GM18507 (cell line): ENCODE data around the gene SMOC1.
"Not testable (repeated sequence)": the region's sequence is repeated elsewhere in the genome, so short reads cannot be mapped to it uniquely, and the experiment has no call there.

Source experiments
- DNase-seq: peaks from one replicate; pipeline ENCODE4 v3.0.0; 2011; ENCODE audit warnings: low read depth; ENCODE audit not compliant: insufficient read length; ENCODE audit errors: extremely low spot score
- FAIRE-seq: peaks from 2 replicates; lab custom pipeline; 2011; peaks lifted over from hg19 to GRCh38; lab: Jason Lieb, UNC

The SMOC1 gene

GRCh38 chr14:69891422-69891821, 12.2 kb downstream of the SMOC1 start:
- no peak for FAIRE-seq
- no peak for DNase-seq

GRCh38 chr14:69895109-69895508, 15.9 kb downstream of the SMOC1 start:
- DNase-seq (no peak), FAIRE-seq (no peak)

DNA sequence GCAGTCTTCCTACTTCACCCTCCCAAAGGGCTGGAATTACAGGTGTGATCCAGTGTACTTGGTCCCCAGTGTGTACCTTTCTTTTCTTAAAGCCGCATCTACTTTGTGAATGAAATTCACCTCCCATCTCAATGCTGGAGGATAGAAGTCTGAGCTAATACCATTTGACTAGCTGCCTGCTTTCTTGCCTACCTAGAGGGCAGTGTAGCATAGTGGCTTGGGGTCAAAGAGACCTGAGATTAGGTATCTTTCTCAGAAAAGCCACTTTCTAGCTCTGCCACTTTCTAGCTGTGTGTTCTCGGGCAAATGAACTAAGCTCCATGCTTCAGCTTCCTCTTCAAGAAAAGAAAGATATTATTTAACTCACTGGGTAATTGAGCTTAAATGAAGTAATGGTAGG, 16.9 kb downstream of the SMOC1 start:
- no peak for FAIRE-seq
- no peak for DNase-seq

DNA sequence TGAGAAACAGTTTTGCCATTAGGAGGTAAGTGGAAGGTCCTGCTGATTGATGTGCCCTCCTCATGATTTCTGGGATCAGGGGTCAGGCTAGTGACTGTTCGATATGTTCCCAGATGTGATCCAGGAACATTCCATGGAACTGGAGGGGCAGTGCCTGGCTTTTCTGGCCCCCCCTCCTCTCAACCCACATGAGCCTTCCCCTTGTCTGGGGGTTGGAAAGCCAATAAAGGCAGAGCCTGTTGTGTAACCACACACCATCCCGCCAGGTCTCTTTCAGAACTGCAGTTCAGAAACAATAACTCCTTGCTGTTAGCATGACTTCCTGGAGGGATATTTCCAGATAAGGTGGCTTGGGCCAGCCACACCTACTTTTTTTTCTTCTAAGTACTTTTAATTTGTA, 17.8 kb downstream of the SMOC1 start:
- FAIRE-seq: no peak
- DNase-seq: no peak

GRCh38 chr14:69900603-69901002, 21.4 kb downstream of the SMOC1 start:
- FAIRE-seq: no peak
- no peak for DNase-seq

DNA sequence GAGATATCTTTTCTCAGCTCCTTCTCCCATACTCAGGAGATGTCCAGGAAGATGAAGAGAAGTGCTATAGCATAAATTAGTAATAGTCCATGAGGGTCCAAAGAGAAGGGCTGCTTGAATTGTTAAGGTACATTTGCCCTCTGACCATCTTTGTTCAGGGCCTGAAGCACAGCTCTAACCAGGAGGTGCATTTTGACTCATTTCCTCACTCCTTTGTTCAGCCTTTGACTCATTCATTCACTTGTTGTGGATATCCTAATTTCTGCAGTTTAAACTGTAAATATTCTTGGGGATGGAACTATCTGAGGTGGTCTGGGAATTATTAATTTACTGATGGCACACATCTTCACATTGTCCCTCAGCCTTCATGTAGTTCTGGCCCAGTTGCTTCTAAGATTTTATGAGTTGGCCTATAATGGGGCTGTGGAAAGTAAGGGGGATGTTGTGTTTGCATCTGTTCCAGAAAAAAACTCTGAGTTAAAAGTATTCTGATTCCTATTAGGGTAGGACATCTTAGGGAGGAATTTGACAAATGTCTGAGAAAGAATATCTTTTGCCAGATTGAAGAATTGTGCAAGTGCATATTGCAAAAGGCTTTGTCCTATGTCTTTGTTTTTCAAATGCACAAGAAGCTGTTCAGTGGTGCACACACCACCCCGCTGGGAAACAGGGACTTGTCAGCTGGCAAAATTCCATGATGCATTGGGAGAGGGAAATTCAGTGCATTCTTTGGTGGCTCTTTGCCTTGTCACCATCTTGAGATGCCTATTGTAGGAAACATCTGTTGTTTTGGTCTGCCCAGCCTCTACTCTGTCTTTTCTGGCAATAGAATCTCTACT, 22.1 kb downstream of the SMOC1 start:
- no peak for DNase-seq
- FAIRE-seq: no peak

DNA sequence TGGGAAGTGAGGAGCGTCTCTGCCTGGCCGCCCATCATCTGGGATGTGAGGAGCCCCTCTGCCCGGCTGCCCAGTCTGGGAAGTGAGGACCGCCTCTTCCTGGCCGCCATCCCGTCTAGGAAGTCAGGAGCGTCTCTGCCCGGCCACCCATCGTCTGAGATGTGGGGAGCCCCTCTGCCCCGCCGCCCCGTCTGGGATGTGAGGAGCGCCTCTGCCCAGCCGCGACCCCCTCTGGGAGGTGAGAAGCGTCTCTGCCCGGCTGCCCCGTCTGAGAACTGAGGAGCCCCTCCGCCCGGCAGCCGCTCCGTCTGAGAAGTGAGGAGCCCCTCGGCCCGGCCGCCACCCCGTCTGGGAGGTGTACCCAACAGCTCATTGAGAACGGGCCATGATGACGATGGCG, 23.8 kb downstream of the SMOC1 start:
- not testable (repeated sequence) for DNase-seq, FAIRE-seq

DNA sequence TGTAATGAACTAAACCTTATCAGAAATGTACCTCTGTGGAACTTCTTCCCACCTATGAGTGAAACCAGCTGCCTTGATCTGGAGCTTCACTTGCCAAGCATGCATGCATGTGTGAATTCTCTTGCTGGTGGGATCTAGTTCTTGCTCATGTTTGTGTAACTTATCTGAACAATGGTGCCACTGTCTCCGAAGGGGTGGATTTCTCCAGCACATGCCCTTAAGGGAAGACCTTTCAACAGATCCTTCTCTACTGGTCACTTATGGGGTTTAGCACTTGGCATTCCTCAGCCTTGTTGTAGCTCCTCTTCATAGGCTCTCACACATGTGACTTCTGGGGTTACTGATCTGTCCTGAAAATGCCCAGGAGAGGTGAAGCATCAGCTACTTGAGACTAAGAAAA, 25.0 kb downstream of the SMOC1 start:
- FAIRE-seq: no peak
- no peak for DNase-seq

- DNase-seq (no peak), FAIRE-seq (no peak)
Measured at GRCh38 chr14:69906201-69906600, 27.0 kb downstream of the SMOC1 start.

DNA sequence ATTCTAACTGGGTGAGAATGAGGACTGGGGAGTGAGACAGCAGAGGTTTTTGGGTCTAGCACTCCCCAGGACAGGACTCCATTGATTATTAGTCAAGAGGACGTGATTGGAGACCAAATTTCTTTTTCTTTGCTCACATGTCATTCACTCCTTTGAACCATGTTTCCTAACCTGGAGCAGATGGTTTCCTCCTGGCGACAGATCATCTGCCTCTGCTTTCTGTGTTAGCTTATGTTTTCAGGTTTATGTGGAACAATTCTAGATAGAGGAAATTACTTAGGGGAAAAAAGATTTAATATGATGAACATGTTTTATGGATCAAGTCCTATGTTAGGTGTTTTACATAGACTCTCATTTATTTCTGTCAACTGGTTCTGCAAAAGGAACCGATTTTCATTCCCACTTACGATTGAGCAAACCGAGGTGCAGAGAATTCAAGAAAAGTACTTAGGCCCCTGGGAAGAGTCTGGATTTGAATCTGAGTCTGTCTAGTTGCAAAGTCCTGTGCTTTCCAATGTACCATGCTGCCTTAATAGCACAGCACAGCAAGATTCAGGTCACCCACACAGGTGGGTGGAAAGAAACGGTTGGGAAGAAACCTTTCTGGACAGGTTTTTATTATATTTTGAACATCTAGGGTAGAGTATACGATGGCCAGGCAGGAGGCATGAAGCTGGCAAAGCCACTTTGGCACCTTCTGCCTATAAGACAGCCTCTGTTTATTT, 30.8 kb downstream of the SMOC1 start:
- FAIRE-seq (no peak), DNase-seq (no peak)

DNA sequence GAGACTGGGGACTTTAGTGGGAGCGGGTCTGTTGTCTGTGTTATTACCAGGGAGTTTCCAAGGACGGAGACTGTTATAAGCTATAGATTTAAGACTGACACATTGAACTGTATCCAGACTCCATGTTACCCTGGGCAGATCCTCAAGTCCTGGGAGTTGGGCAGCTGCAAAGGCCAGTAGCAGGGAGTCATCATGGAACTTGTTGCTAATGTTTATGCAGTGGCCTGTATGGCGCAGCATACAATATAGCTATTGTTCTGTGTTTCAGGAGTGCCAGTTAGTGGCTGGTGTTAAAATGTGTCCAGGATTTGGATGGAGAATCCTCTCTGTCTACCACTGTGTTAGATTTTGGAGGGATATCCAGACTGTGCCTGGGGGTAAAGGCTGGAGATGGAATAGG, 31.7 kb downstream of the SMOC1 start:
- DNase-seq: no peak
- FAIRE-seq: no peak

DNA sequence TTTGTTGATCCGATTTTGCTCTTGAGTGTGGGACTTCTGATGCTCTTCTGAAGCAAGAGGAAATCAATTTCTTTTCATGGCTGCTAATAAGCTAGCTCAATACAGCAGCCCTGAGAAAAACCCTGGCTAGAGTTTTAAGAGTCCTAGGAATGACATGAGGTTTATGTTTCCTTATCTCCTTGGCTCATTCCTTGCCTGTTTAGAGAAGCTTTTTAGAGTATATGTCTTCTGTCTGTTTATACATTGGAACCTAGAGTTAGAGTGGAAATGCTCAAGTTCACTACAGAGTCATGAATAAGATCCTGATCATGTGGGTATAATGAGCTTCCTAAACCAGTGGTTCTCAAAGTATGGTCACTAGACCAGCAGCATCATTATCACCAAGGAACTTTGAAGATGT, 34.5 kb downstream of the SMOC1 start:
- DNase-seq (no peak), FAIRE-seq (no peak)

DNA sequence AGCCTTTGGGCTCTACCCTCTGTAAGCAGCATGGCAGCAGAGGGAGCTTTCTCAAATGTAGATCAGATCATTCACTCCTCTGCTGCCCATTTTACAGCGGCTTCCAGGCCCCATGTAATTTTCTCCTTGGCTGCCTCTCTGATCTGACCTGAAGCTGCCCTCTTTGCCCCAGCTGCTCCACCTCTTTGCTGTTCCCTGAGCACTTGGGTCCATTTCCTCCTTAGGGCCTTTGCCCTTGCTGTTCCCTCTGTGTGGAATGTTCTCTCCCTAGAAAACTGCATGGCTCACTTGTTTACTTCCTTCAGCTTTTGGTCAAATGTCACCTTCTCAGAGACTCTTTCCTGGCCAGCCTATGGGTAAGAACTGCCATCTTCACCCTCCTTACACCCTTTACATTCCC, 37.2 kb downstream of the SMOC1 start:
- DNase-seq: no peak

DNA sequence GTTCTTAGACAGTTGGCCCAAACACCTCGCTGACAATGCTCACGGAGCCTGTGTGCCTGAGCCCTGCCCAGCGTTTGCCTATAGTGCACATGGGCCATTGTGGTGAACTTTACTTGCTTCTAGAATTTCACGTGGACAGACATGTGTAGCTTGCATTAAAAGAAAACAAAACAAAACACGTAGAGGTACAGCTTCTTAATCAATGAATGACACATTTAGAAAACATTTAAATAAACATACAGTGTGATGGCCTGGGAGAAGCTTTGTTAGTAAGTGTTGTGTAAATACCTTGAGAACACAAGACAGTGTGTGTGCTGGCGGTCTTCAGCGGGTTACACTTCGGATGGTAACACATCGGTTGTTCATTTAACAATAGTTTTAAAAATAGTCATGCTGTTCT, 38.1 kb downstream of the SMOC1 start:
- FAIRE-seq: no peak
- no peak for DNase-seq

More for the DNA sequence above, 37.2 kb downstream of the SMOC1 start:
- no peak for FAIRE-seq

DNA sequence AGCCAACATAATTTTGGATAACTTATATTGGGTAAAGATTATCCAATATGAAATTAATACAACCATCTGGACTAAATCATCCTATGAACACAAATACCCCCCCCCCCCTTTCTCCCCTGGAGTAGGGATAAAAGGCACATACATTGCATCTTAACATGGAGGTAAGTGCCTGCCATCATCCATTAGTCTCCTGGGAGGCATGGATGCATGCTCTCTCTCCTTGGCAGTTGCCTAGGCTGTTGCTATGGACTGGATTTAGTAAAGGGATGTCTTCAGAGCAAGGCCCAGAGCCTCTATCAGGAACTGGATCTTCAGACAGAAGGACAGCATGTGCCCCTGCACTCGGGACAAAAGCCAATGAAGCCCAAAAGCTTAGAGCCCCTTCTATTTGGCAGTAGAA, 40.6 kb downstream of the SMOC1 start:
- DNase-seq: no peak
- FAIRE-seq: no peak

- FAIRE-seq (no peak), DNase-seq (no peak)
Measured at GRCh38 chr14:69921052-69921451, 41.8 kb downstream of the SMOC1 start.

DNA sequence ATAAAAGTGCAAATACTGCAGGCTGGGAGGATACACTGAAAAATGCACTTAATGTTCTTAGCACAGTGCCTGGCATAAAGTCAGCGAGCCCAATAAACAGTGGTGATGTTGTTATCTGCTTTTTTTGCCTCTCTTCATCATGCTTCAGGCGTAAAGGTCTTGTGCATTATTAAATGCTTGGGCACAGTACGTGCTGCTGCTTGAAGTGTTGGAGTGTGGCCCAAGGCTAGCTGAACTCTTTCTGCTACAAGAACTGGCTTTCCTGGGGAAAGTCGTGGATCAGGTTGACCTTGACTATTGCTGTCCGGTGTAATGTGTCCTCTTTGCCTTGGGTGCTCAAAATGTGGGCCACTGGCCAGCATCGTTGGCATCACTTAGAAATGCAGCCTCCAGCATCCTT, 43.0 kb downstream of the SMOC1 start:
- no peak for DNase-seq
- FAIRE-seq: no peak

GRCh38 chr14:69924201-69924600, 45.0 kb downstream of the SMOC1 start:
- DNase-seq (no peak), FAIRE-seq (no peak)

DNA sequence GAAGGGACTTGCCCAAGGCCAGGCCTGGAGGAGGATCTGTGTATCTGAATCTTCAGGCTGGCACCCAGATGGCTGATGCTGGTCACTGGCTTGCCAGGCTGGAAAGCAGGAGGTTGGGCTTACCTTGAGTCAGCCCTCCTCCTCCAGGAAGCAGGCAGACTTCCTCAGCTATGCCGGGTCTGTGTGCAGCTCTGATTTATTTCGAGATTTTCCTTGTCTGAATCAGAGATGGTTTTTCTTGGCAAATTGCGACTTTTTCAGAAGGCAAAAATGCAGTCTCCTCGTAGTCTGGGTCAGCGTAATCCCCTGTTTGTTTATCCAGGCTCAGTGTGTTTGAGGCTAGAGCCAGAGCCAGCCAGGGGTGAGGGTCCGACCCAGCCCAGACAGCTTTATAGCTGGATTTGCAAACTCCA, 48.9 kb downstream of the SMOC1 start:
- DNase-seq (no peak), FAIRE-seq (no peak)

DNA sequence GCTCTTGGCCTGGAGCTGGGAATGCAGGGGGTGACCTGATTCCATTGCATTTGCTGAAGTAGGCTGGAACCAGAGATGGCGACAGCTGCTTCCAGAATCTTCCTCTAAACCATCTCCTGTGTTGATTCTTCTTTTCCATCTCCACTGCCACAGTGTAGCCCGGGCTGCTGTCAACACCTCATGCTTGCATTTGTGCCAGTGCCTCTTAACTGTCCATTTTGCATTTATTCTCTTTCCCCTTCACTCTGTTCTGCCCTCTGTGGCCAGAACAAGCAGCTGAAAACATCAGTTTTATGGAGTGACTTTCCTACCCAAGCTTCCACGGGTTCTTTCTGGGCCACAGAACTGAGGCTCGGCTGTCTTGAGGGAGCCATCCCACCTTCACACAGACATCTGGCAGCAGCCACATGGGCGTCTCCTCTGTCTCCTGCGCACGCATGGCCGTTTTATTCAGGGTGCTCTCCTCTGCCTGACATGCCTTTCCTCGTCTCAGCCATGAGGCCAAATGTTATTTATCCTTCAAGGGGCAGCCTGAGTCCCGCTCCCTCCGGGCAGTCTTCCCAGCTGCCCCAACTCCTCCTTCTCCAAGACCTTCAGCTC, 51.7 kb downstream of the SMOC1 start:
- DNase-seq: no peak
- FAIRE-seq: no peak

- no peak for DNase-seq
- no peak for FAIRE-seq
Measured at GRCh38 chr14:69931960-69932359, 52.7 kb downstream of the SMOC1 start.
